ENCODE data around the gene APOBEC4.

DNA sequence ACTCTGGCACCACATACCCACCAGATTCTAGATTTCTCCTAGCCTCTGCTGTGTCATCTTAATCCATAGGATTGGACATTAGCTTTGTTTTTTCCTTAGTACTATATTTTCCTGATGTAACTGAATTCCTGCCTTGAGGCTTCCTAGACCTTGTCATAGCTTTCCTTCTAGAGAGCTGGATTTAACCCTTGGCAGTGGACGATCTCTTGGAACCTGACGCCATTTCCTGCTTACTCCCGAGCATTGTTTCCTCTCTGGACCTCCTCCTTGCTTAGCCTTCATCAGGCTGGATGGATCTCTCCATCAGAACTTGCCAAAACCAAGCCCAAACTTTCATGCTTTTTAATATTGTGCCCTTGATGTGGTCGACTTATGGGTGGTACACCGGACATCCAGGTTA is 1.5 kb downstream of the APOBEC4 start:
- TF ChIP-seq, protein P1, sequence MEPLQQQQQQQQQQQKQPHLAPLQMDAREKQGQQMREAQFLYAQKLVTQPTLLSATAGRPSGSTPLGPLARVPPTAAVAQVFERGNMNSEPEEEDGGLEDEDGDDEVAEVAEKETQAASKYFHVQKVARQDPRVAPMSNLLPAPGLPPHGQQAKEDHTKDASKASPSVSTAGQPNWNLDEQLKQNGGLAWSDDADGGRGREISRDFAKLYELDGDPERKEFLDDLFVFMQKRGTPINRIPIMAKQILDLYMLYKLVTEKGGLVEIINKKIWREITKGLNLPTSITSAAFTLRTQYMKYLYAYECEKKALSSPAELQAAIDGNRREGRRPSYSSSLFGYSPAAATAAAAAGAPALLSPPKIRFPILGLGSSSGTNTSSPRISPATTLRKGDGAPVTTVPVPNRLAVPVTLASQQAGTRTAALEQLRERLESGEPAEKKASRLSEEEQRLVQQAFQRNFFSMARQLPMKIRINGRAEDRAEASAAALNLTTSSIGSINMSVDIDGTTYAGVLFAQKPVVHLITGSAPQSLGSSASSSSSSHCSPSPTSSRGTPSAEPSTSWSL (CRISPR knock-in tag; IDR thresholded peaks at IDR 0.05; ENCODE audit: borderline replicate concordance) = no peak
- no peak for TF ChIP-seq EP300 (IDR thresholded peaks at IDR 0.05; ENCODE audit: low read length)
